GM12892 (cell line): ENCODE data around the gene ZNF536.

Experiments
- POLR2A ChIP-seq: IDR thresholded peaks from 2 replicates; pipeline ENCODE4 v1.6.1; 2011; ENCODE audit warnings: low read depth, low read length, control low read depth
- POLR2AphosphoS5 ChIP-seq: IDR thresholded peaks from 2 replicates; pipeline ENCODE4 v1.6.1; 2011; ENCODE audit warnings: low read depth, low read length, control low read depth
- TAF1 ChIP-seq: IDR thresholded peaks from 2 replicates; pipeline ENCODE4 v1.6.1; 2011; ENCODE audit warnings: low read depth, mild to moderate bottlenecking, control low read depth, low read length, borderline replicate concordance

- TF ChIP-seq POLR2A (no peak), TAF1 (no peak), POLR2AphosphoS5 (no peak)
Observed at GRCh38 chr19:30521937-30522336, 149.8 kb downstream of the ZNF536 start.
